Epidermal melanocyte (primary cell): ENCODE measurements around the gene SDC3.
"Not testable (repeated sequence)": the region's sequence is repeated elsewhere in the genome, so short reads cannot be mapped to it uniquely, and the experiment has no call there.

ENCODE experiments used
- DNase-seq: peaks from one replicate; pipeline ENCODE4 v3.0.0; 2011; ENCODE audit warnings: low spot score; ENCODE audit not compliant: insufficient read length

SDC3 gene, protein sequence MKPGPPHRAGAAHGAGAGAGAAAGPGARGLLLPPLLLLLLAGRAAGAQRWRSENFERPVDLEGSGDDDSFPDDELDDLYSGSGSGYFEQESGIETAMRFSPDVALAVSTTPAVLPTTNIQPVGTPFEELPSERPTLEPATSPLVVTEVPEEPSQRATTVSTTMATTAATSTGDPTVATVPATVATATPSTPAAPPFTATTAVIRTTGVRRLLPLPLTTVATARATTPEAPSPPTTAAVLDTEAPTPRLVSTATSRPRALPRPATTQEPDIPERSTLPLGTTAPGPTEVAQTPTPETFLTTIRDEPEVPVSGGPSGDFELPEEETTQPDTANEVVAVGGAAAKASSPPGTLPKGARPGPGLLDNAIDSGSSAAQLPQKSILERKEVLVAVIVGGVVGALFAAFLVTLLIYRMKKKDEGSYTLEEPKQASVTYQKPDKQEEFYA

DNA sequence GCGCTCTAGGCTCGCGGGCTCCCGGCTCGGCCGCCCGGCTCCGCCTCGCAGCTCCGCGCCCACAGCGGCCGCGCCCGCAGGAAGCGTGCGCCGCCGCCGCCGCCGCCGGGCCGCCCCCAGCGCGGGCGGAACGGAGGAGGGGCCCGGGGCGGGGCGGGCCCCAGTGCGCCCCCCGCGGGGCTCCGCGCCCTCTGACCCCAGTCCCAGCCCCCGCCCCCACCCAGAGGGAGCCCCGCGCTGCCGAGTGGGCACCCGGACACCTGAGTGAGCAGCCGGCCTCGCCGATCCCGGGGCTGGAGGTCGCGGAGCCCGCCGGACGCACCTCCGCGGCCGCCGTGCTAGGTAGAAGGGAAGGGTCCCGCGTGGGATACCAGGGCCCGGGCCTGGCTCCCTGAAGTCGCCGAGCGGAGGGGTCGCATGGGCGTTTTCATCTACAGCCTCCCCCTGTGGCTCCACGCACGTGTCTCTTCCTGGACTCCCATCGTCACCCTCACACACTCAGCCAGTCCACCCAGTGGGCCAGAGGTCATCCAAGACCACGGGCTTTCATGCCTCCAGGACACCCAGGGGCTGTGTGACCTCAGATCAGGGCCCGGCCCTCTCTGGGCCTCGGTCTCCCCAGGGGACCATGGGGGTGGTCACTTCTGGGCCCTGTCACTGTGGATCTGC lies at the start of gene SDC3:
SDC3 (minus strand) TSS at position 63 of the 669 bp plus-strand sequence. CDS start 172 bp downstream, outside the sequence.
- no peak for DNase-seq

DNA sequence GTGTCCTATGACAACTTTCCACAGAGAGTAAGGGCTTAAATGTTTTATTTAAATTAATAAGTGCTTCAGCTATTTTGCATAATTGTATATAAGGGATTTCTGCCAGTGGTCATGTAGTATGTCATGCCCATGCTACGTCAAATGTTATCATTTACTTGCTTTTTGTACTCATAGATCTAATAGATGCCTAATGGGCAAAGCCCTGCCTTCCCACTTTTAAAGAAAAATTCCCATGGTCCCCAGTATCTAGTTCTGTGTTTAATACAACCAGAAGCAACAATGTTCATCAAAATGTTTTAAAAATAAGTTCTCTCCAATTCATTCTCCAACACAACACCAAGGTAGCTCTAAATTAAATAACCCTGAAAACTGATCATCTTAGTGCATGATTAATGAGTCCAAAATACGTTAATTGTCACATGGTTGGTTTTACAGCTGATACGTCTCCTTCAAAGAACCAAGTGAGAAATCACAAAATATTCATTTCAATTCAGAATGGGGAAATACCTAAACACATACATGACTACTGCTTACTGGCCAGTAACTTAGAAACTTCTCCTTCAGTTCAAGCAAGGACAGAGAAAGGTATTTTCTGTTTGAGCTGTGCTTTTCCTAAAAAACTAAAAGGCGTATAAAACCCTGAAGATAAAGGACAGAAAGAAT lies 49.1 kb upstream of the SDC3 start:
- no peak for DNase-seq

DNA sequence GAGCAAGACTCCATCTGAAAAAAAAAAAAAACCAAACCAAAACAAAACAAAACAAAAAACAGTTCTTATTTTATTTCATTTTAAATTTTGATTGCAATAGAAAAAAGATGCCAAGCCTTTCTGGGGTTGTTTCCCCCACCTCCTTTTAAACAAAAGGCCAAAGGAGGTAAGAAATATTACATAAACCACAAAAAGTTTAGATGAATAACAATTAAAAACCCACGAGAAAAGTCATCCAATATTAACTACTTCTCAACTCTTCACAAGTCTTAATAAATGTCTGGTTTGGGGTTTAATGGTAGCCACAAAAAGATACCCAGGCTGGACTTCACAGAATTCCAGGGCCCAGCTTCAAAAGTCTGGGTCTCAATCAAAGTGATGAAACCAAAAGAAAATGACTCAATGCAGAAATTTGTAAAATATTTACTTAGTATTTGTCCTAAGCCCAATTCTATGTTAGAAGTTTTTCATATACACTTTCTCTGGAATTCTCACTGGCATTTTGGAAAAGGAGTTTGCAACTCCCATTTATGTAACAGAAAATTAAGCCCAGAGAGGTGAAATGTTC lies 47.0 kb upstream of the SDC3 start:
- no peak for DNase-seq

DNA sequence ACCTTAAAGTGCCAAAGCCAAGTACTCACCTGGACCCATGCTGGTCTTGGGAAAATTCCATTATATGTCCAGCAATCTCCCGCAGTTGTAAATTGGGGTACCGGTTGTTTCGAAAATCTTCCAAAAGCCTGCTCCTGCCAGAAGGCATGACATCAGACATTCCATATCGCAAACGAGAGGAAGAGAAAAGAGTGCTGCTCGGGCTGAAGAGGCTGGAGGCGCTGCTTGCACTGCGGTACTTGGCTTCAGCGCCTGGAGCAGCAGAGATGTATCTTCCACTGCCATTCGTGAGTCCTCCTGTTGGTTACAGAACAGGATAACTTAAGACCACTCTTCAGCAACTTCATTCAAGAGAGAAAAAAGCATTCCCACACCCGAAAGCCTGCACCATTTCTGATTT lies 45.1 kb upstream of the SDC3 start:
- no peak for DNase-seq

DNA sequence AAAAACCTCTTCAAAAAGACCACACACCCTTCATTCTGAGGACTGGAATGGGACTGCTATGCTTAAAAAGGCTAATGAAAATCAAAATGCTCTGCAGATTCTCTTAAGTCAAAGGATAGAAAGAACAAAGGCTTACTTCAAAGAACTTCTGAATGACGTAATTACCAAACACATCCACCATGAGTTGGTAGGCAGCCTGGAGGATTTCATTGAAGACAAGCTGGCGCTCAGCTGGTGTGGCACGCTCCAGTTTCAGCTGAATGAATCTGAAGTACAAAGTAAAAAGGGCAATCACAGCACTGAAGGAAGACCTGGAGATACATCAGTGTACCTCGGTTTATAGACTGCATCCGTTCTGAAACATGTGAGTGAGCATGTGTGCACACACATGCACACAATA lies 43.5 kb upstream of the SDC3 start:
- DNase-seq, result peak; percentile 50

DNA sequence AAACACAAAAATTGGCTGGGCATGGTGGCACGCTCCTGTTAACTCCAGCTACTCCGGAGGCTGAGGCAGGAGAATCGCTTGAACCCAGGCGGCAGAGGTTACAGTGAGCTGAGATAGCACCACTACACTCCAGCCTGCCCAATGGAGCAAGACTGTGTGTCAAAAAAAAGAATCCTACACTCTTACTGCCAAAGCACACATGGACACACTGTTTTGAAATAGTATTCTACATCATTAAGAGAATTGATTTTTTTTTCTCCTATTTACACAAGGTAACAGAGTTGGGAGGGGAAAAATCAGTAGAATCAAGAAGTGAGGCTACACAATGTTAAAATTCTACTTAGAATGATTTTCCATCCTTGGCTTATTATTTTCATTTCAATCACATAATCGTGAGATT lies 42.1 kb upstream of the SDC3 start:
- no peak for DNase-seq

DNA sequence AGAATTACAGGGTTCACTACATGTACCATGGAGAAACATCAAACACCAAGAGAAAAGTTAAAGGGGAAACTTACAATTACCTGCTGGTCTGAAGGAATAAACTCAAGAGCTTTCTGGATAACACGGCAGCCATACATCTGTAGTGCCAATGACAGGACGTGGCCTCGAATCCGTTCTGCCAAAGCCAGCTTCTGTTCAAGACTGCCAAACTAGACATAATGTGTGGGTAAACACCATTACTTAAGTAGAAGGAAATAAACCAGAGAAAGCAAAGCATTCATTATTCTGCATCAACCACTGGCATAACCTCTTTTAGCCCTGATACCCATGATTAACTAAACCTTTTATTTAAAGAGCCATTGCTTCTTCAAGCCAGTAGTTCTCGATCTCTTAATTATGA lies 41.5 kb upstream of the SDC3 start:
- DNase-seq, result no peak

DNA sequence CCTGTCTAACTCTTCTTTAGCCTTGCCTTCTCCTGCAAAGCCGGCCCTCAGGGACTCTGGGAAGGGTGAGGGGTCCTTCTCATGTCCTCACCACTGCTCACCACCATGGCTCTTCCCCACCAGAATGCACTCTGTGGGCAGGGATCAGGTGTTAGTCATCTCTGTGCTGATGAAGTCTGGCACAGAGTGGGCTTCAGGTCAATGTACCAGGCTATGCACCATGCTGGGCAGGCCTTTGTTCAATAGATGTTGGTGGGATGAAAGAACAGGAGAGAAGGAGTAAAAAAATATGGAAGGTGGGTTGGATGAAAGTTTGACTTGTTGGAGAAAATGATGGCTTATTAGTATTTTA lies 40.9 kb upstream of the SDC3 start:
- not testable (repeated sequence) for DNase-seq

DNA sequence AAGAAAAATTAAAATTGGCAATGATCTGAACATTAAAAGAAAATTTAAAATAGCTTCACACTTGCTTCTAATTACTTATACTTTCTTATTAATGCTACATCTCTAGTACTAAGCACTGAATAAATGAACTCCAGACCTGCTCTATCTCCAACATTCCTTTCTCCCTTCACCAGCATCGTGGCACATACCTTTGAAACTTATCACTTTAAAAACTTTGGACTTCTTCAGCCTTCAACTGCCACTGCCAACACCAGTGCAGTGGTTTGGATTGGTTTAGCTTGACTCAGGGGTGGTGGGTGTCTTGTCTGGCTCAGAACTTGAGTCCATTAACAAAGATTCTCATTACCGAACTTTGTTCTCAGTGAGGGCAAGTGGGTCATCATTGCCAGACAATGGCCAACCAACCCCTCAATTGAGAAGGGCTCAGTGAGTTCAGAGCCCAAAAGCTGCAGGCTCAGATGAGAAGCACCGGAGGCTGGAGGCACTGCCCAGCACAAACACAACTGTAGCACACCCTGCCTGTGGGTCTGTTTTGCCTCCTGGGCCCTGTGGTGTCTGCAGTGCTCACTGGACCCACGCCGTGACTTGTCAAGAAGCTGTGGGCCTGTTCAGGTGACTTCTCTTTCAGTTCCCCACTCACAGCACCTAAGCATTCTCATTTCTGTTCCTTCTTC lies 40.4 kb upstream of the SDC3 start:
- not testable (repeated sequence) for DNase-seq

DNA sequence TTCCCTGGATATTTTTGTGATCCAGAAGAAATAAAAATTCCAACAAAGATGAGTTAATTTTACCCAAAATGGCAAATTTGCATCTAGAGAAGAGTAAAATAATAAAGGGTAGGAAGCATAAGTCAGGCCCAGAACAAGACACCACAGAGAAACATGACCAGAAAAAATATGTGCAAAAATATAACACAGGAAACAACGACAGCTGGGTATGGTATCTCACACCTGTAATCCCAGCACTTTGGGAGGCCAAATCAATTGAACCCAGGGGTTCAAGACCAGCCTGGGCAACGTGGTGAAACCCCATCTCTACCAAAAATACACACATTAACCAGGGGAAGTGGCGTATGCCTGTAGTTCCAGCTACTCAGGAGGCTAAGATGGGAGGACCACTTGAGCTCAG lies 39.7 kb upstream of the SDC3 start:
- no peak for DNase-seq

DNA sequence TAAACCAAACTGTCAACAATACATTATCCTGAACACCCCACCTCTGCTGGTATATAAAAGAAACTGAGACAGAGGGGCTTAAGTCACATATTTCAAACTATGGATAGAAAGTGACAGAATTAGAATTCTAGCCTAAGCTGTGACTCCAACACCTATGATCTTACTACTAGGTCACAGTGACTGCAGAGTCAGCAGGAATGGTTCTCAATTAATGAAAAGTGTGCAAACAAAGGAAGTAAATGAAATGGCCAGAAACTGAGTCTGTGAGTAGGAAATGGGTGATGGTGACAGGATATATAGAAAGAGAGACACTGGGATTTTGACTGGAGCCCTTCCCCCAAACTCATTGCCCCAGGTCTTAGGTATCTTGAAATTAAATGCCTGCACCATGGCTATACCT lies 38.7 kb upstream of the SDC3 start:
- no peak for DNase-seq

DNA sequence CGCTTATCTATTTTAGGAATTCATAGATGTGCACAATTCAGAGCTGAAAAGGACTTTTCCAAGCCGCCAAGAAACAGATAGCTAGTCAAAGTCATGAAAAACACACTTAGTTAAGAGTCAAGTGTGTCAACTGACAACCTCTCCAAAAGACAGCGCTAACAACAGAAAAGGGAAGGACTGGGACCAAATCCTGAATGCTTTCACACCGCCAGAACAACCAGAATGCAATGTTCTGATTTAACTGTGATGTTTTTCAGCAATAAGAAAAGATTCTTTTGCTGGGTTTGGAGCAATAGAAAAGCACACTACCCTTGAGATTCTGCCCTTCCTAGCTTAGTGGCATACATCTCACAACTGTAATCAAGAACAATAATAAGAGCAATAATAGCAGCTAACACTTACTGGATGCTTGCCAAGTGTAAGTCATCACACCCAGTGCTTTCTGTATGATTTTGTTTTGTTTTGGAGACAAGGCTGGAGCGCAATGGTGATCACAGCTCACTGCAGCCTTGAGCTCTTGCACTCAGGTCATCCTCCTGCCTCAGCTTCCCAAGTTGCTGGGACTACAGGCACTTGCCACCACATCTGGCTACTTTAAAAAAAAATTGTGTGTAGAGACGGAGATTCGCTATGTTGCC lies 33.9 kb upstream of the SDC3 start:
- DNase-seq, result no peak

DNA sequence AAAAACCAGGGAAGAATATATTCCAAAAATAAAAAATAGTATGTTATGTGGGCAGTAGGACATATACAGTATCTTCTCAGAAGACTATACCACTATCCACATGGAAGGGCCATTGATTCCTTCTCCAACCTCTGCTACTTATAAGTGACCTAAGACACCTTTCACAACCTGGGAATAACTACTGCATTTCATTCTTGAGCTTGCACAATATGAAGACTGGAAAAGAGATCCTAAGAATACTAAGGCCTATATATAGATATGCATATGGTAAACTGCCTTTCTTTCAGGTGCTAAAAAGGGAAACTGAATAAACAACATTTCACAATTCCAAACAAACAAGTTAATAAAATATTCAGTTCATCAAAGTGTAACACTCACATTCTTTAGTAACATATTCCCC lies 32.0 kb upstream of the SDC3 start:
- no peak for DNase-seq

DNA sequence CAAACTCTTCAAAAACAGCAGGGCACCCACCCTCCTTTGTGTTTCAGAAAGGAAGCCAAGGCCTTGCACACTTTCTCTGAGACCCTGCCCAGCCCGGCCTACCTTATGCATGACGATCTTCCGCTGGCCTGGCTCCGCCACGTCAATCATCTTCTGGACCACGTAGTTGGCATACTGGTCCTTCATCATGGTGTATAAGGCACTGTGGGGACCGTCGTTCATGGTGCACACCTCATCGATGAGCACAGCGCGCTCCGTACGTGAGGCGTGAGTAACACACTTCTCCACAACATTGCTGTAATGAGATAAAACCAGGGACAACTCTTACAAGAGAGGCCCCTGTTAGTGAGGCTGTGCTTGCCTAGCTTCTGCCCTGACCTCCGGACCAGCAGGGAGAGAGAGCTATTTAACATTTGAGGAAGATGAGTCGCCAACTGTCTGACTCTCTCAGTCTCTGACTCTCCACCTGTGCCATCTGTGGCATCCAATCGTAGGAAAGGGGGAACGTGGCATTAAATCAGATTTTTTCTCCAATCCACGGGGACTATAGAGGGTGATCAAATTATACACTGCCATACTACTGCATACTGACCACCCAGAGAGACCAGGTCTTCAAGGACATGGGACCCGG lies 28.1 kb upstream of the SDC3 start:
- no peak for DNase-seq

DNA sequence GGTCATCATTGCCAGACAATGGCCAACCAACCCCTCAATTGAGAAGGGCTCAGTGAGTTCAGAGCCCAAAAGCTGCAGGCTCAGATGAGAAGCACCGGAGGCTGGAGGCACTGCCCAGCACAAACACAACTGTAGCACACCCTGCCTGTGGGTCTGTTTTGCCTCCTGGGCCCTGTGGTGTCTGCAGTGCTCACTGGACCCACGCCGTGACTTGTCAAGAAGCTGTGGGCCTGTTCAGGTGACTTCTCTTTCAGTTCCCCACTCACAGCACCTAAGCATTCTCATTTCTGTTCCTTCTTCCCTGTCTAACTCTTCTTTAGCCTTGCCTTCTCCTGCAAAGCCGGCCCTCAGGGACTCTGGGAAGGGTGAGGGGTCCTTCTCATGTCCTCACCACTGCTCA lies 27.2 kb upstream of the SDC3 start:
- DNase-seq, result not testable (repeated sequence)

DNA sequence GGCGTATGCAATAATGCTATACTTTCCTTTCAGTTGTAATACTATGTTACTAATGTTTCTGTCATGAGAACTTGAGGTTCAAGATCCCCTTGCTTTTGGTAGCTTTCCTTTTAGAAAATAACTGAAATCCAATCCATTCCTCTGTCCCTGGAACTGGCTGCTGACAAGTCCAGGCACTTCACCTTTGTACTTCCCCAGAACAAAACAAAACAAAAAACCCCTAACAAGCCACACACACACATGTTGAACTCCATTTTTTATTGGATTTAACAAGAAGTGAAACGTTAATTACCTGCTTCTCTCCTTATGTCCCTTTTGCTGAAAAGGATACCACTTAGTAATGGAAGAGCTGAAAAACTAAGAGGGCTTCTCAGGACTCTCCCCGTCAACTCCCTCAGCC lies 26.1 kb upstream of the SDC3 start:
- no peak for DNase-seq

DNA sequence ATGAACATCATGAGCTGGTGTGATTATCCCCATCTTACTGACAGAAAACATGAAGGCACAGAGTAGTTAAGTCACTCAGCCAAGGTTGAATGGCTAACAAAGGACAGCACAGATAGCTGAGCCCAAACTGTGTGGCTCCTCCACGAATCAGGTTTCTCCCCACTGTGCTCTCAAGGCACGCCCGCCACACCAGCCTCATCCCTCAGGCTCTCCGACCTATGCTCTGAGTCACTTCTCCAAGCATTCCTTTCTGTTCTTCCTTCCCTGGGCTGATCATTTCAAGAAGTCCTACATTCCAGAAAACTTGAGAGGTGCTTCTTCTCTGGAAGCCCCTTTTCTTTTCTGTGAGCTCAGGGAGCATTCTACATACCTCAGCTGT lies 25.3 kb upstream of the SDC3 start:
- DNase-seq, result no peak

DNA sequence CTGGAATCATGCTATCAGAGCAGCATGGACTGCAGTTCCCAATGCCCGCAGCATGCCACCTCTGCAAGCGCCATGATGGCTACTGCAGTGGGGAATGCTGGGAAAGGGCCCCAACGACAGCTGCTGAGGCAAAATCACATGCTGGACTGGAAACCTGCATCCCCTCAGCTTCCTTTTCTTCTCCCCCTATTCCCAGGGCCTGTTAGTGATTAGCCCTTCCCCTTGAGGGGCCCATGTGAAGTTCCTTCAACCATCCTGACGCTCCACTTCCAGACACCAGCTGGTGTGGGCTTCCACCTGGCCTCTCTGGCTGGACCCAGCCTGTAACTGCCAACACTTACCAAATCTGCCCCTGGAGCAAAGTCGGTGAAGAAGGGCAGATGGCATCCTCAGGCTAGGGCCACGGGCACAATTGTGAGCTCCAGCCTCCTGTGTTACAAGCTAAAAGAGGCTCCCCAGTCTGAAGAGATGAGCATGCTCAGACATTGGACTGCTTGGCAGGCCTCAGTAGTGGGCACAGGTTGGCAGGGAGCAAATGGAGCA lies 22.1 kb upstream of the SDC3 start:
- DNase-seq, result no peak

DNA sequence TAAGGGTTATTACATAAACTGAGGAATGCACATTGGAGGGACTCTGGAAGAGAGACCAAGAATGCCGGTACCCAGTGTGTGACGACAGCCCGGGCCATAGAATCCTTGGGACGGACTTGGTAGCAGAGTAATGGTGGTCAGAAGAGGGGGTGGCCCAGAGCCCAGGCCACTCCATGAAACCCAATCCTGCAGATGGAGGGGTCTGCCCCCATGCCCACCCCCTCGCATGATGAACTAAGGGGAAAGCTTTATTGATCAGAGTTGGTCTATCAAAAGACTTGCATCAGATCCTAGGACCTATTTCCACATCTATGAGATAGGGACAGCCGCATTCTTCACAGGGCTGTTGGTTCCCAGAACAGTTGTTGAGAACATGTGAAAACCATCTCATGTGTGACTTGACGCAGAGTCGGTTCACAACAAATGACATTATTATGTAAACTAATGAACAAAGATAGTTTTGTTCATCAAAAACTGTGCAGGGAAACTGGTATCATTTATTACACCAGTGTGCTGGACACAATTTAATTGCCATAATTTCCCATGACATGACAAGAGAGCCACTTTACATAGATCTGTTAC lies 21.5 kb upstream of the SDC3 start:
- no peak for DNase-seq
